Spleen (tissue), 11 donors: ENCODE results near the gene BRD3OS. TPM values are rescaled to one million over a fixed set of nuclear protein-coding genes. Genes with fewer than 3 reads are reported as not detected.

Experiments
- DNase-seq: peaks from one replicate; pipeline ENCODE4 v3.0.0-alpha.2; 2020
- H3K27ac ChIP-seq, 8 donors: fragments of 200-600 bp; sonication (generic) in 7 of 8; 1 replicate in 4 of 8; 2 replicates in 4 of 8; pipeline versions ENCODE4 v1.5.0 to v1.8.0; 2016 to 2021; ENCODE audit warnings: inconsistent platforms in 4 of 8, mild to moderate bottlenecking in 4 of 8, moderate library complexity in 1 of 8
- H3K27me3 ChIP-seq, 7 donors: fragments of 200-600 bp; sonication (generic) in 6 of 7; replicated peaks in 1 of 7; 1 replicate in 4 of 7; 2 replicates in 3 of 7; pipeline versions ENCODE4 v1.5.0 to v1.8.0; 2016 to 2021; ENCODE audit warnings: inconsistent platforms in 3 of 7, mild to moderate bottlenecking in 1 of 7
- H3K36me3 ChIP-seq, 6 donors: fragments of 200-600 bp; sonication (generic) in 5 of 6; 1 replicate in 4 of 6; 2 replicates in 2 of 6; pipeline versions ENCODE4 v1.5.0 to v1.8.0; 2016 to 2021; ENCODE audit warnings: inconsistent platforms in 2 of 6
- H3K4me1 ChIP-seq, 6 donors: fragments of 200-600 bp; sonication (generic) in 5 of 6; 1 replicate in 3 of 6; 2 replicates in 3 of 6; pipeline versions ENCODE4 v1.5.0 to v1.8.0; 2016 to 2021; ENCODE audit warnings: inconsistent platforms in 3 of 6
- H3K4me3 ChIP-seq, 8 donors: fragments of 200-600 bp; sonication (generic) in 7 of 8; 1 replicate in 4 of 8; 2 replicates in 4 of 8; pipeline versions ENCODE4 v1.5.0 to v1.8.0; 2016 to 2021; ENCODE audit warnings: inconsistent platforms in 4 of 8, mild to moderate bottlenecking in 4 of 8, moderate library complexity in 2 of 8
- H3K9me3 ChIP-seq, 8 donors: fragments of 200-600 bp; sonication (generic) in 7 of 8; 1 replicate in 4 of 8; 2 replicates in 4 of 8; pipeline versions ENCODE4 v1.5.0 to v1.8.0; 2016 to 2021; ENCODE audit warnings: inconsistent platforms in 4 of 8
- CTCF ChIP-seq, 11 experiments: fragments of 200-600 bp in 7 of 11; fragments of 450-650 bp in 4 of 11; sonication (generic) in 4 of 11; IDR thresholded peaks in 8 of 11; conservative IDR thresholded peaks in 3 of 11; 1 replicate in 7 of 11; 2 replicates in 4 of 11; pipeline versions ENCODE4 v1.4.0 to v1.8.0; 2016 to 2021; ENCODE audit warnings: antibody characterized with exemption in 11 of 11, inconsistent platforms in 4 of 11, mild to moderate bottlenecking in 1 of 11
- POLR2A ChIP-seq, 3 donors: fragments of 450-650 bp; IDR thresholded peaks; one replicate each; pipeline ENCODE4 v1.5.1; 2017; ENCODE audit warnings: antibody characterized with exemption in 3 of 3, mild to moderate bottlenecking in 1 of 3
- POLR2AphosphoS5 ChIP-seq, 3 donors: sonication (generic); formaldehyde crosslinking; IDR thresholded peaks; one replicate each; pipeline ENCODE4 v1.5.1; 2017; ENCODE audit warnings: antibody characterized with exemption in 3 of 3
- WGBS, 5 donors: extraction: QIAGEN DNeasy Blood & Tissue Kit in 3 of 5; methylation state at CpG; one replicate each; pipeline versions ENCODE4 v1.1.5 to v1.1.7; 2013 to 2018; 5-methylcytosine and 5-hydroxymethylcytosine counted together
- intact Hi-C: fragments of 100-400 bp; cut with DNase I; formaldehyde crosslinking; loops from one replicate; pipeline ENCODE4 v1.15.0; 2023; ENCODE audit warnings: low total_unique reads
- polyA plus RNA-seq, 3 donors: library from polyadenylated mRNA; stranded (reverse); fragments of 200-250 nt; gene quantifications; one replicate each; pipeline ENCODE4 v1.2.1, GENCODE V29; 2013
- total RNA-seq, 7 donors: library from RNA; depleted of rRNA in 3 of 7; stranded (reverse); fragments of >200 nt in 3 of 7; fragmentation: NEBNext Ultra II Directional in 4 of 7; extraction: Animal tissue kit (Norgen Biotek cat#: 25700) in 4 of 7; gene quantifications; one replicate each; pipeline versions ENCODE4 v1.1.0 to v1.2.1, GENCODE V29; 2016 to 2021
- donor health status: healthy with polysubstance abuse.
- donor health status: DM: no; HTN: no; CAD: no; lungs with moderate emphysema.
- donor health status: DM: no; HTN: no; CAD: no.
- donor health status: Bipolar disorder and iron deficiency.
- donor health status: healthy.
- donor health status: DM: no; HTN: no; CAD: no.
- donor health status: DM: yes; HTN: yes; CAD: no.

Gene BRD3OS
- total and polyA plus RNA-seq, 10 donors: 6.9 to 13.2 (median 10.7) TPM

DNA sequence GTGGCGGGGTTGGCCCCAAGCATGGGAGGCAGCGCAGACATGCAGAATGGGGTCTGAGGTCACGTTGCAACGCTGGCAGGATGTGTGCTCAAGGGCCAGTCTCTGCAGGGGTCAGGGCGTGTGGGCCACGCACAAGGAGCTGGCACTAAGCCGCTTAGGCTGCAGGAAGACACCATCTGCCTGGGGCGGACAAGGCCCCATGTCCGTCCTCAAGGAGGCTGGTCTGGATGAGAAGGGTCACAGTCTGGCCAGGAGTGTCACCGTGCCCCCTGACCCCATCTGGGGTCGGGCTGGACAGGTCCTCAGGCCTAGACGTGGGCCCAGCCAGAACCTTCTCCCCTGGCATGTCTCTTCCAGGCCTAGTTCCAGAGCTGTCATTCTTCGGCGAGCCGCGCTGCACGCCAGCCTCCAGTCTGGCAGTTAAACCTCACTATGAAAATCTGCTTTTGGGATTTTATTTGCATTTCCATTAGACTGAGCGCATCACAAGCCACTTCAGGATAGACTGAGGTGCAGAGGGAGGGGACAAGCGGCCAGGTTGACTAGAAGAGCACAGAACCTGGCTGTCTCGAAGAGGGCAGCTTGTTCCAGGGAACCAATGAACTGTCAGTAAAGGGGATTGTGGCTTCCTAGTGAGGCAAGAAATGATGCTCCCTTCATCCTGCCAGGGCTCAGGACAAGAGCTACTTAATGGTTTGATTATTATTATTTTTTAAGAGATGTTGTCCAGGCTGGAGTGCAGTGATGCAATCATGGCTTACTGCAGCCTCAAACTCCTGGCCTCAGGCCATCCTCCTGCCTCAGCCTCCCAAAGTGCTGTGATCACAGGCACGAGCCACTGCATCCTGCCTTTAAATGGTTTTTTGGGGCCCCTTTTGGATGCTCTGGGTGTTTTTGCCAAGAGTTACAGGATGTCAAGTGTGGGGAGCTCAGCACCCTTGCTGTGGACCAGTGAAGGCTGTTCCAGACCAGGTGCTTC lies 4.3 kb downstream of the BRD3OS start:
- H3K9me3 ChIP-seq: no peaks in the 10 kb centered on the region
- H3K36me3 ChIP-seq: peaks cover 0 to 72% (median 44%) of the 10 kb centered on the region in 6 donors
- 88 to 94% (median 93%) methylated on average over 12 to 21 of the region's 21 CpGs for WGBS, 5 donors
- DNase-seq: peak; percentile 74
- peaks cover 4 to 19% (median 14%) of the 10 kb centered on the region in 6 donors for H3K4me1 ChIP-seq
- intact Hi-C loops: no loop called here
- no peak overlapping the region for H3K4me3 ChIP-seq
- TF ChIP-seq CTCF (IDR thresholded peaks at IDR 0.05 in 8 of 11, conservative IDR thresholded peaks at IDR 0.05 in 3 of 11) (no peak), POLR2AphosphoS5 (IDR thresholded peaks at IDR 0.05) (peak in 2 of 3 donors; percentile 35 to 75)
- no peak overlapping the region for H3K27ac ChIP-seq
- H3K27me3 ChIP-seq: no peaks in the 10 kb centered on the region

DNA sequence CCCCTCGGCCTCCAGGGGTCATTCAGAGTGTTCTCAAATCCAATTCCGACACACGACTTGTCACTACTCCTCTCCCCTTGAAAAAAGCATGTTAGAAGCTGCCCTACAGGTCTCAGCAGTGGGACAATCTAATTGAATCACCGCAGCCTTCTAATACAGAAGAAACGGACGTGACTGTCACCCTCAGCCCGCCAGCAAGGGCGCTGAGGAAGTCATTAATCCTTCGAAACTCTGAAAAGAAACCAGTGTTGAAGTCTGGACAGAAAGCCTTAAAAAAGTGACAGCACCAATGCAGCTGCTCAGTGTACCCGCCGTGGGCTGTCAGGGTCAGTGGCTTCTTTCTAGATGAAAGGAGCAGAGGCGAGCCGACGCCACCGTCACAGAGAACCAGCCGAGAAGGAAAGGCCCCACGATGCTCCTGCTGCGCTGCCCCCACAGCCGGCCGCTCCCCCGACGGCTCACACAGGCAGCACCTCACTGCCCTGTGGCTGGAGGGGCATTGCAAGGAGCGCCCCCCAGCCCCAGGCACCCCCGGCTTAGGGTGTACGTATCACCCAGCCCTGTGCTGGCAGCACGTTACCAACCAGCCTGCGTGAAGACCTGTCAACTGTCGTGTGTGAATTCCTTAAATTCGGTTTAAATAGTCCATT lies 5.7 kb downstream of the BRD3OS start:
- TF ChIP-seq POLR2A (IDR thresholded peaks at IDR 0.05) (no peak), CTCF (IDR thresholded peaks at IDR 0.05 in 8 of 11, conservative IDR thresholded peaks at IDR 0.05 in 3 of 11) (no peak), POLR2AphosphoS5 (IDR thresholded peaks at IDR 0.05) (peak in 1 of 3 donors; percentile 50)
- peak; percentile 70 for DNase-seq
- intact Hi-C loops: no loop called here
- H3K27me3 ChIP-seq: no peaks in the 10 kb centered on the region
- no peak overlapping the region for H3K4me3 ChIP-seq
- WGBS, 5 donors: 85 to 88% (median 88%) methylated on average over 28 to 29 of the region's 29 CpGs
- no peaks in the 10 kb centered on the region for H3K9me3 ChIP-seq
- peaks cover 0 to 86% (median 59%) of the 10 kb centered on the region in 6 donors for H3K36me3 ChIP-seq
- no peak overlapping the region for H3K27ac ChIP-seq
- peaks cover under 1 to 14% (median 9%) of the 10 kb centered on the region in 6 donors for H3K4me1 ChIP-seq

- no peak for TF ChIP-seq POLR2AphosphoS5 (IDR thresholded peaks at IDR 0.05)
- no peak for TF ChIP-seq POLR2A (IDR thresholded peaks at IDR 0.05)
- TF ChIP-seq CTCF (IDR thresholded peaks at IDR 0.05 in 8 of 11, conservative IDR thresholded peaks at IDR 0.05 in 3 of 11): no peak
- H3K27ac ChIP-seq: no peak overlapping the region
- H3K9me3 ChIP-seq: no peaks in the 10 kb centered on the region
- H3K27me3 ChIP-seq: no peaks in the 10 kb centered on the region
- WGBS, 5 donors: 89 to 97% (median 93%) methylated on average over 7 to 14 of the region's 14 CpGs
- intact Hi-C loops: no loop called here
- peak; percentile 73 for DNase-seq
- peaks cover 0 to 94% (median 67%) of the 10 kb centered on the region in 6 donors for H3K36me3 ChIP-seq
- H3K4me3 ChIP-seq: no peak overlapping the region
- H3K4me1 ChIP-seq: peaks cover 0 to 6% (median under 1%) of the 10 kb centered on the region in 6 donors
These were observed 6.5 kb downstream of the BRD3OS start for GRCh38 chr9:134031783-134032182.
